ENCODE results near the gene MST1.
A peak's percentile ranks its signal among the peaks of the same experiment; 100 is the strongest.

Gene MST1

DNA sequence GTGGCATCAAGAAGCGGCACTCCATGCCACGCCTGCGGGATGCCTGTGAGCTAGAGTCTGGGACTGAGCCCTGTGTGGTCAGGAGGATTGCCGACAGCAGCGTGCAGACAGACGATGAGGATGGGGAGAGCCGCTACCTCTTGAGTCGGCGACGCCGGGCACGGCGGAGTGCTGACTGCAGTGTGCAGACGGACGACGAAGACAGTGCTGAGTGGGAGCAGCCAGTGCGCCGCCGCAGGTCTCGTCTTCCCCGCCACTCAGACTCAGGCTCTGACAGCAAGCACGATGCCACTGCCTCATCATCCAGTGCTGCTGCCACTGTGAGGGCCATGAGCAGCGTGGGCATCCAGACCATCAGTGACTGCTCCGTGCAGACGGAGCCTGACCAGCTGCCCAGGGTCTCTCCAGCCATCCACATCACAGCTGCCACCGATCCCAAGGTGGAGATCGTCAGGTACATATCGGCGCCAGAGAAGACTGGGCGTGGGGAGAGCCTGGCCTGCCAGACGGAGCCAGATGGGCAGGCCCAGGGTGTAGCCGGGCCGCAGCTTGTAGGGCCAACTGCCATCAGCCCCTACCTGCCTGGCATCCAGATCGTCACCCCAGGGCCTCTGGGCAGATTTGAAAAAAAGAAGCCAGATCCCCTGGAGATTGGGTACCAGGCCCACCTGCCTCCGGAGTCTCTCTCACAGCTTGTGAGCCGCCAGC lies 31.9 kb downstream of the MST1 start:
- TF ChIP-seq, protein P1, sequence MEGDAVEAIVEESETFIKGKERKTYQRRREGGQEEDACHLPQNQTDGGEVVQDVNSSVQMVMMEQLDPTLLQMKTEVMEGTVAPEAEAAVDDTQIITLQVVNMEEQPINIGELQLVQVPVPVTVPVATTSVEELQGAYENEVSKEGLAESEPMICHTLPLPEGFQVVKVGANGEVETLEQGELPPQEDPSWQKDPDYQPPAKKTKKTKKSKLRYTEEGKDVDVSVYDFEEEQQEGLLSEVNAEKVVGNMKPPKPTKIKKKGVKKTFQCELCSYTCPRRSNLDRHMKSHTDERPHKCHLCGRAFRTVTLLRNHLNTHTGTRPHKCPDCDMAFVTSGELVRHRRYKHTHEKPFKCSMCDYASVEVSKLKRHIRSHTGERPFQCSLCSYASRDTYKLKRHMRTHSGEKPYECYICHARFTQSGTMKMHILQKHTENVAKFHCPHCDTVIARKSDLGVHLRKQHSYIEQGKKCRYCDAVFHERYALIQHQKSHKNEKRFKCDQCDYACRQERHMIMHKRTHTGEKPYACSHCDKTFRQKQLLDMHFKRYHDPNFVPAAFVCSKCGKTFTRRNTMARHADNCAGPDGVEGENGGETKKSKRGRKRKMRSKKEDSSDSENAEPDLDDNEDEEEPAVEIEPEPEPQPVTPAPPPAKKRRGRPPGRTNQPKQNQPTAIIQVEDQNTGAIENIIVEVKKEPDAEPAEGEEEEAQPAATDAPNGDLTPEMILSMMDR (IDR thresholded peaks at IDR 0.05; ENCODE audit: control extremely low read depth, extremely low read depth, low read depth, missing control alignments) = no peak
- DNase-seq (ENCODE audit: extremely low spot score) = no peak
- CTCF ChIA-PET = interaction anchor here (1.3 kb wide), 1 partner anchor 117 kb away, joined by 6 read pairs; no protein-coding TSS in a partner anchor
- POLR2A ChIA-PET = no interaction called here

GRCh38 chr3:49656541-49657112 lies 32.6 kb downstream of the MST1 start:
- ChIA-PET POLR2A (no interaction called here), CTCF (interaction anchor here (1.3 kb wide), 1 partner anchor 117 kb away, joined by 6 read pairs; no protein-coding TSS in a partner anchor)
- no peak for DNase-seq (ENCODE audit: extremely low spot score)
- TF ChIP-seq, protein P1 (IDR thresholded peaks at IDR 0.05; ENCODE audit: control extremely low read depth, extremely low read depth, low read depth, missing control alignments) = peak; percentile 8

DNA sequence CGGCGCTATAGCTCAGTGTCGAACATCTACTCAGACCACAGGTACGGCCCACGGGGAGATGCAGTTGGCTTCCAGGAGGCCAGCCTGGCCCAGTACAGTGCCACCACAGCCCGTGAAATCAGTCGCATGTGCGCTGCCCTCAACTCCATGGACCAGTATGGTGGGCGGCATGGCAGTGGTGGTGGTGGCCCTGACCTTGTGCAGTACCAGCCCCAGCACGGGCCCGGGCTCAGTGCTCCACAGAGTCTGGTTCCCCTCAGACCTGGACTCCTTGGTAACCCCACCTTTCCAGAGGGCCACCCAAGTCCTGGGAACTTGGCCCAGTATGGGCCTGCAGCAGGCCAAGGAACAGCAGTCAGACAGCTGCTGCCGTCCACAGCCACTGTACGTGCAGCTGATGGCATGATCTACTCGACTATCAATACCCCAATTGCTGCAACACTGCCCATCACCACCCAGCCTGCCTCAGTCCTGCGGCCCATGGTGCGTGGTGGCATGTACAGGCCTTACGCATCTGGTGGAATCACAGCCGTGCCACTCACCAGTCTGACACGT lies 33.5 kb downstream of the MST1 start:
- ChIA-PET POLR2A (interaction anchor here (0.5 kb wide), 1 partner anchor 177 kb away, joined by 4 read pairs; no protein-coding TSS in a partner anchor), CTCF (interaction anchor here (1.2 to 1.5 kb wide), 5 partner anchors 8 to 116 kb away, joined by 3 to 6 read pairs (median 4); no protein-coding TSS in a partner anchor)
- no peak for DNase-seq (ENCODE audit: extremely low spot score)
- TF ChIP-seq, protein P1 (IDR thresholded peaks at IDR 0.05; ENCODE audit: control extremely low read depth, extremely low read depth, low read depth, missing control alignments) = no peak

GRCh38 chr3:49654955-49655556 lies 34.2 kb downstream of the MST1 start:
- DNase-seq (ENCODE audit: extremely low spot score) = no peak
- TF ChIP-seq, protein P1 (IDR thresholded peaks at IDR 0.05; ENCODE audit: control extremely low read depth, extremely low read depth, low read depth, missing control alignments) = no peak
- POLR2A ChIA-PET = no interaction called here
- CTCF ChIA-PET = interaction anchor here (1.2 to 1.5 kb wide), 4 partner anchors 9 to 115 kb away, joined by 3 to 4 read pairs (median 4); no protein-coding TSS in a partner anchor

DNA sequence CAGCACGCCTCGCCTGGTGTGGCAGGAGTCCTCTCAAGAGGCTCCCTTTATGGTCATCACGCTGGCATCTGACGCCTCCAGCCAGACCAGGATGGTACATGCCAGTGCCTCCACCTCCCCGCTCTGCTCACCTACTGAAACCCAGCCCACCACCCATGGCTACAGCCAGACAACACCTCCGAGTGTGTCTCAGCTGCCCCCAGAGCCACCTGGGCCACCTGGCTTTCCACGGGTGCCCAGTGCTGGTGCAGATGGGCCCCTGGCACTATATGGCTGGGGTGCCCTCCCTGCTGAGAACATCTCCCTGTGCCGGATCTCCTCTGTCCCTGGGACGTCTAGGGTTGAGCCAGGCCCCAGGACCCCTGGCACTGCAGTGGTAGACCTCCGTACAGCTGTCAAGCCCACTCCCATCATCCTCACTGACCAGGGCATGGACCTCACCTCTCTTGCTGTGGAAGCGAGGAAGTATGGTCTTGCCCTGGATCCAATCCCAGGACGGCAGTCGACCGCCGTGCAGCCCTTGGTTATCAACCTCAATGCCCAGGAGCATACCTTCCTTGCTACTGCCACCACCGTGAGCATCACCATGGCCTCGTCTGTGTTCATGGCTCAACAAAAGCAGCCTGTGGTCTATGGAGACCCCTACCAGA lies 35.0 kb downstream of the MST1 start:
- DNase-seq (ENCODE audit: extremely low spot score) = no peak
- ChIA-PET POLR2A (no interaction called here), CTCF (interaction anchor here (1.2 to 1.8 kb wide), 5 partner anchors 17 to 115 kb away, joined by 3 to 9 read pairs (median 4); no protein-coding TSS in a partner anchor)
- TF ChIP-seq, protein P1 (IDR thresholded peaks at IDR 0.05; ENCODE audit: control extremely low read depth, extremely low read depth, low read depth, missing control alignments) = no peak

DNA sequence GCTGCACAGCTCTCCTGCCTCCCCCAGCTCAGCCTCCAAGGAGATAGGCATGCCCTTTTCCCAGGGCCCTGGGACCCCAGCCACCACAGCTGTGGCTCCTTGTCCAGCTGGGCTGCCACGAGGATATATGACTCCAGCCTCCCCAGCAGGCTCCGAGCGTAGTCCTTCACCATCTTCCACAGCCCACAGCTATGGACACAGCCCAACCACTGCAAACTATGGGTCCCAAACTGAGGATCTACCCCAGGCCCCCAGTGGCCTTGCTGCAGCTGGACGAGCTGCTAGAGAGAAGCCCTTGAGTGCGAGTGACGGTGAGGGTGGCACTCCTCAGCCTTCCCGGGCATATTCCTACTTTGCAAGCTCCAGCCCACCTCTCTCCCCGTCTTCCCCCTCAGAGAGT lies 35.7 kb downstream of the MST1 start:
- no peak for DNase-seq (ENCODE audit: extremely low spot score)
- CTCF ChIA-PET = interaction anchor here (1.5 to 1.8 kb wide), 2 partner anchors 19 to 114 kb away, joined by 8 to 9 read pairs; no protein-coding TSS in a partner anchor
- TF ChIP-seq, protein P1 (IDR thresholded peaks at IDR 0.05; ENCODE audit: control extremely low read depth, extremely low read depth, low read depth, missing control alignments) = no peak
- POLR2A ChIA-PET = no interaction called here
